ENCODE measurements around the gene MPPED2.

MPPED2 gene

DNA sequence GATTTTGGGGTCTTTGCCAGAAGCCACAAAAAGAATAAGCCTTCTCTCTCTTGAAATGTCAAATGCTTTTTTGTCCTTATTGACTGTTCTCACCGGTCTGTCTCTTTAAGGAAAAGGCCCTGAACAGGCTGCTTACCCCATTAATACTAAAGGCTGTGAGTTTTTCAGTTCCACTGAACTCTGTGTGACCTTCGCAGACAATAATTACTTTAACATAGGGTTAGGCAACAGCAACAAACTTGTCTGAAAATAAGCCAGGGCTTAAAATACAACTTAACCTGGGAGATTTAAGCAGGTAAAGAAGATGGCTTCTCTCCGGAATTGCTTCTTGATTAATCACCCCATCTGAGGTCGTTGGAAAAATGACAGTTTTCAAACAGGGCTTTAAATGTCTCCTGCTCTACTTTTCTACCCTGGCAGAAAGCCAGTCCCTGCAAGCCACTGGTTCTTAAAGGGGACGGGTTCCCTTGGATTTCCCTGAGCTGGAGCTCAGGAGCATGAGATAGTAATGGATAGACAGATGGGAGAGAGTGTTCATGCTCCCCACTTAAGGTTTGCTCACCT, 193.8 kb downstream of the MPPED2 start:
- Histone ChIP-seq H2AFZ (ENCODE audit: low read depth, low read length) (no peak overlapping the region), H3K27me3 (ENCODE audit: insufficient read depth, low read length) (no peaks in the 10 kb centered on the region), H3K4me1 (ENCODE audit: insufficient read depth, low read length) (no peaks in the 10 kb centered on the region), H3K36me3 (ENCODE audit: insufficient read depth, low read length) (no peaks in the 10 kb centered on the region), H3K4me3 (ENCODE audit: low read length) (no peak overlapping the region), H3K9me3 (ENCODE audit: low read length) (no peaks in the 10 kb centered on the region)

DNA sequence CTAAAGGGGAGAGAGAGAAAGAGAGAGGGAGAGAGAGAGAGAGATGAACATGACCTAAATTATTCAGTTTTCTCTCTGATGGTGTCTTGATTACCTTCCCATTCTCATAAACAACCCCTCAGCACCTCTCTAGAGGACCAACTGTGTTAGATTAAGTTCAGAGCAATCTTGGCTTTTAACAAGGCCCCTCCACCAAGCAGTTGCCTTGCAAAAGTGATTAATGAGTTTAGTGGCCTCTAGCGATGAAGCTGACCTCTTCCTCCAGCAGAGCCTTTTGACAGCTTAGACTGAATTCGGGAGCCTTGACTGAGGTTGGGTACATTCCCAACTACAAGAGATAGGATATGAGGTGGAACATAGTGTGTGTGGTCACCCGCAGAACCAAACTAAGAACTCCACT, 197.2 kb downstream of the MPPED2 start:
- H3K4me1 ChIP-seq (ENCODE audit: insufficient read depth, low read length): no peaks in the 10 kb centered on the region
- H3K36me3 ChIP-seq (ENCODE audit: insufficient read depth, low read length): no peaks in the 10 kb centered on the region
- no peaks in the 10 kb centered on the region for H3K9me3 ChIP-seq (ENCODE audit: low read length)
- peaks cover 2% of the 10 kb centered on the region for H3K27me3 ChIP-seq (ENCODE audit: insufficient read depth, low read length)
- no peak overlapping the region for H3K4me3 ChIP-seq (ENCODE audit: low read length)
- no peak overlapping the region for H2AFZ ChIP-seq (ENCODE audit: low read depth, low read length)

DNA sequence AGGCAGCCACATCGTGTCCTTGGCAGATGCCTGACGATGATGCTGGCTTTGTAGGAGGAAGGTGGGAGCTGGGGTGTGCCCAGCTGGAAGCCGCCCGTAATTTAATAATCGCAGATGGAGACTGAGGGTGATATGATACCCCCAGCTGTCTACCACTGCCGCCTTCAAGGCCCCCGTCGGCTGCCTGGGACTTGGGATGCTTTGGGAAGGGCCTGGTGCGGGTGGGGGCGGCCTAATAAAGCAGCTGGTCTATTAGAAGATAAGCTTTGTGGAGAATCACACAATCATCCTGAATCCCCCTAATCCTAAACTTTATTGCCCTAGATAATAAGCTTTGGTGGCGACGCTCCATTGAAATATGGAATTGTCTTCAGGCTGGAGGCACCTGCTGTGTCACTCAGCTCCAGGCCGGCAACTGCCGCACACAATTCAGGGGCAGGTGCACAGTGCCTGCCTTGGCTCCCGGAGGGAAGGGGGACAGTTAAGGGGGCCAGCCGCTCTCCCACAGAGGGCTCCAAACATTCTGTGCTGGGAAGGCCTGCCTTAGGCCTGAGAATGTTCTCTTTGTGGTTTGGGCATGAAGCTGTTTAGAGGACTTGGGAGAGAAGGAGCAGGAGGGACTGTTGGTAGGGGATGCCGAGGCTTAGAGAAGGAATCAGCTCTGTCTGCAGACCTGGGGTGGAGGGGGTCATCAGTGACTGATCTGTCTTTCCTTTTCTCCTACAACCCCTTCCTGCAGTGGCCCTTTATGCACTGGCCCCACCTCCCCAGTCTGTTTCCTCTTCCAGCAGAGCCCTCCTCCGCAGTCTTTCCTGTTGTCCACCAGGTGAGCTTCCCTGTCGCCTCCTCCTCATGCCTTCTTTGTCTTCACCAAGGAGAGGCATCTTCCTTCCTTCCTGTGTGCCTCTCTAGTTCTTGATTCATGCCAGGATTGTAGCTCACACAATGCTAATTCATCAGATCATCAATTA, 198.0 kb downstream of the MPPED2 start:
- Histone ChIP-seq H2AFZ (ENCODE audit: low read depth, low read length) (no peak overlapping the region), H3K36me3 (ENCODE audit: insufficient read depth, low read length) (no peaks in the 10 kb centered on the region), H3K27me3 (ENCODE audit: insufficient read depth, low read length) (peaks cover 2% of the 10 kb centered on the region), H3K4me1 (ENCODE audit: insufficient read depth, low read length) (no peaks in the 10 kb centered on the region), H3K9me3 (ENCODE audit: low read length) (no peaks in the 10 kb centered on the region), H3K4me3 (ENCODE audit: low read length) (no peak overlapping the region)

DNA sequence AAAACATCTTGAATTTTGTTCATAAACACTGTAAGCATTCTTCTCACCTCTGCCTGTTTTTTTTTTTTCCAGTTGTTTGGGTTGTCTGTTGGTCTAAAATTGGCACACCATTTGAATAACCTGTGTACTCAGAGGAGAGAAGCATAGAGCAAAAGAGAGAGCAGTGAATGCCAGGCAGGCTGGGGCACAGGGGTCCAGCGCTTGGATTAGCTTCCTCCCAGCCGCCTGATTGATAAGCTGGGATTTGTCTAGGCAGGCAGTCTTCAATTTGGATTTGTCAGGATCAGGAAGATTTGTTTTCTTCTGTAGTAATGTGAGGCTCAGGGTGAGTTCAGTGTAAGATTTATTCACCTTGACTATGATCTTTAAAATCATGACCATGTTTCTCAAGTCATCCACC, 204.3 kb downstream of the MPPED2 start:
- H3K36me3 ChIP-seq (ENCODE audit: insufficient read depth, low read length): no peaks in the 10 kb centered on the region
- H3K4me3 ChIP-seq (ENCODE audit: low read length): no peak overlapping the region
- H3K9me3 ChIP-seq (ENCODE audit: low read length): no peaks in the 10 kb centered on the region
- no peak overlapping the region for H2AFZ ChIP-seq (ENCODE audit: low read depth, low read length)
- H3K4me1 ChIP-seq (ENCODE audit: insufficient read depth, low read length): no peaks in the 10 kb centered on the region
- H3K27me3 ChIP-seq (ENCODE audit: insufficient read depth, low read length): peaks cover 2% of the 10 kb centered on the region

DNA sequence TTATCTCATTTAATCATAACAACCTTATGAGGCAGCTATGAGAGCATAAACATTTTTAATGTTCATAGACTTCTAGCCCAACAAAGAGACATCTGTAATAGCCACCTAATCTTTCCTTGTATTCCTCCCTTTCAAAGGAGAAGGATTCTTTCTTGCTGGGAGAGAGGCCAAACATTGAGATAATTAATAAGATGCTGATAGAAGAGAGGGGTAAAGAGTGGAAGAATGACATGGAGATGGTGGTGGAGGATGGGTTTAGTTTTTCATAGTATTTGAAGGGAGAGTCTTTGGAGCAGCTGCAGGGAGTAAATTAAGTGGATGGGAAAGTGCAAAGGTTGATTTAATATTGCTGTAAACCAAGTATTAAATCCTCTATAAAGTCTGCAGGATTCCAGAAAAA, 205.3 kb downstream of the MPPED2 start:
- H3K36me3 ChIP-seq (ENCODE audit: insufficient read depth, low read length): no peaks in the 10 kb centered on the region
- H2AFZ ChIP-seq (ENCODE audit: low read depth, low read length): no peak overlapping the region
- no peaks in the 10 kb centered on the region for H3K9me3 ChIP-seq (ENCODE audit: low read length)
- H3K27me3 ChIP-seq (ENCODE audit: insufficient read depth, low read length): peaks cover 2% of the 10 kb centered on the region
- no peak overlapping the region for H3K4me3 ChIP-seq (ENCODE audit: low read length)
- no peaks in the 10 kb centered on the region for H3K4me1 ChIP-seq (ENCODE audit: insufficient read depth, low read length)

DNA sequence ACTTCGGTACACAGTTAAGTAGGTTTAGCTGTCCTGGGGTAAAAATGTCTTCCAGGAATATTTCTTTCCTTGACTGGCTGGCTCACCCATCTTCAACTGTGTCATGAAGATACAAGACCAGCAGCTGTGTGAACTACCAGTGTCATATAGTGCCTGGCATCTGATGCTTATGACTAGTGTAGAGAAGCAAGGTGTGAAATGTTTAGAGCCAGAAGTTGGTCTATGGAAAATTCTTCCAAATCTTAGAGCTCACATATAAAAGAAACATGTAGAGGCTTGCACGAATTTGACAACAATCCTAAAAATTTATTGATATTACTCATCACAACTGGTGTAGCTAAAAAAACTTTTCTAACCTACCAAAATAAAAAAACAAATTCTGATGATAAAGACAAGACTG, 208.8 kb downstream of the MPPED2 start:
- no peaks in the 10 kb centered on the region for H3K27me3 ChIP-seq (ENCODE audit: insufficient read depth, low read length)
- H3K36me3 ChIP-seq (ENCODE audit: insufficient read depth, low read length): no peaks in the 10 kb centered on the region
- H2AFZ ChIP-seq (ENCODE audit: low read depth, low read length): no peak overlapping the region
- H3K4me3 ChIP-seq (ENCODE audit: low read length): no peak overlapping the region
- H3K9me3 ChIP-seq (ENCODE audit: low read length): no peaks in the 10 kb centered on the region
- no peaks in the 10 kb centered on the region for H3K4me1 ChIP-seq (ENCODE audit: insufficient read depth, low read length)

DNA sequence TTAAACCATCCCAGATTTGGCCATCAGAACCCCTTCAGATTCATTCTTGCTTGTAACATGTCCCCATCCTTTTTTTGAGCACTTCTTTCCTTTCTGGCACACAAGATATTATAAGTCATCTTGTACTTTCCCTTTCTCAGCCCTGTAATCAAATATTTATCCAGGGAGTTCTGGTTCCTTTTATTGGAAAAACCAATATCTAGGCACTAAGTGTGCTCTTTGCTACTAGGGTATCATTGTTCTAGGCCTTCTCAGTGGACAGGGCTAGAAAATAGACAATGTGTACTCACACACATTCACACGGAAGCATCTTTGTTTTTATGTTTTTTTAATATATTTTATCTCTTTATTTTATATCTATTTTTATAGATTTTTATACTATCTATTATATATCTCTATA, 216.0 kb downstream of the MPPED2 start:
- H3K4me3 ChIP-seq (ENCODE audit: low read length): no peak overlapping the region
- no peaks in the 10 kb centered on the region for H3K4me1 ChIP-seq (ENCODE audit: insufficient read depth, low read length)
- H3K9me3 ChIP-seq (ENCODE audit: low read length): no peaks in the 10 kb centered on the region
- peaks cover 3% of the 10 kb centered on the region for H3K27me3 ChIP-seq (ENCODE audit: insufficient read depth, low read length)
- no peak overlapping the region for H2AFZ ChIP-seq (ENCODE audit: low read depth, low read length)
- no peaks in the 10 kb centered on the region for H3K36me3 ChIP-seq (ENCODE audit: insufficient read depth, low read length)

DNA sequence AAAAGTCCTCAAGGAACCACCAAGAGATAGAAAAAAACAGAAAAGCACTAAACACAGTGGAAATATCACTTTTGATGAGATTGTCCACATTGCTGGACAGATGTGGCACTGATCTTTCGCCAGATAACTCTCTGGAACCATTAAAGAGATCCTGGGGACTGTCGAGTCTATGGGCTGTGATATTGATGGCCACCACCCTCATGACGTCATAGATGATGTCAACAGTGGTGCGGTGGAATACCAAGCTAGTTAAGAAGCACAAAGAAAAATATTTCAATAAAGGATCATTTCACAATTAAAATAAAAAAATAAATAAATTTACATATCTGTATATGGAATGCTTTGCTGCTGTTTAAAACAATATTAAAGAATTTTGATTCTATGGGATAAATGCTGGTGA, 217.8 kb downstream of the MPPED2 start:
- no peaks in the 10 kb centered on the region for H3K36me3 ChIP-seq (ENCODE audit: insufficient read depth, low read length)

DNA sequence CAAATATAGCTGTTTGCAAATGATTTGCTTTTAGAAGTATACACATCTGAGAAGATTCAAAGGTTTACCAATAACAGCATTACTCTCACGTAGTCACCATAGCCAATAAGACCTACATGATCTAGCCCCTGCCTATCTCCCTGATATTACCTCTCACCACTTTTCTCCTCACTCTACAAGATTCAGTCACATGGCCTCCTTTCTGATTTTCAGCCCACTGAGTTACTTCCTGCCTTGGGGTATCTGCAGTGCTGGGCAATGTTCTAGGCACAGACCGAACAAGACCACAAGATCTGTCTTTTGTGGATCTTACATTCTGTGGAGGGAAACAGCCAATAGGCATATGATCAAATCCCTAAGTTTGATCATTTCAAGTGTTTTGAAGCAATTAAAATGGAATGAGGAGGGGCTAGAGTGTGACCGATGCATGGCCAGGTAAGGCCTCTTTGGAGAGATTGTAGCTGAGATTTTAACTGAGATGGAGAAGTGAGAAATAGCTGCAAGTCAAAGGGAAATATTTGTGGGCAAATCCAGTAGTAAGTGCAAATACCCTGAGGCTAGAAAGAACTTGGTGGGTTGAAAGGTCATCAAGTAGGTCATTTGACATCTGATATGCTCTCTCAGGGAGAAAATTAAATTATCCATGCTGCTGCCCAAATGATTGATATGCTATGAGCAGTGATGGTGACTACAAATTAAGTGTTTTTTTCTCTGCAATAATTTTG, 220.2 kb downstream of the MPPED2 start:
- Histone ChIP-seq H3K36me3 (ENCODE audit: insufficient read depth, low read length) (no peaks in the 10 kb centered on the region), H3K27me3 (ENCODE audit: insufficient read depth, low read length) (peaks cover 6% of the 10 kb centered on the region), H3K4me3 (ENCODE audit: low read length) (no peak overlapping the region), H3K9me3 (ENCODE audit: low read length) (no peaks in the 10 kb centered on the region), H3K4me1 (ENCODE audit: insufficient read depth, low read length) (no peaks in the 10 kb centered on the region), H2AFZ (ENCODE audit: low read depth, low read length) (no peak overlapping the region)

More for the DNA sequence above, 217.8 kb downstream of the MPPED2 start:
- Histone ChIP-seq H3K9me3 (ENCODE audit: low read length) (no peaks in the 10 kb centered on the region), H3K27me3 (ENCODE audit: insufficient read depth, low read length) (peaks cover 6% of the 10 kb centered on the region), H2AFZ (ENCODE audit: low read depth, low read length) (no peak overlapping the region), H3K4me1 (ENCODE audit: insufficient read depth, low read length) (no peaks in the 10 kb centered on the region), H3K4me3 (ENCODE audit: low read length) (no peak overlapping the region)

DNA sequence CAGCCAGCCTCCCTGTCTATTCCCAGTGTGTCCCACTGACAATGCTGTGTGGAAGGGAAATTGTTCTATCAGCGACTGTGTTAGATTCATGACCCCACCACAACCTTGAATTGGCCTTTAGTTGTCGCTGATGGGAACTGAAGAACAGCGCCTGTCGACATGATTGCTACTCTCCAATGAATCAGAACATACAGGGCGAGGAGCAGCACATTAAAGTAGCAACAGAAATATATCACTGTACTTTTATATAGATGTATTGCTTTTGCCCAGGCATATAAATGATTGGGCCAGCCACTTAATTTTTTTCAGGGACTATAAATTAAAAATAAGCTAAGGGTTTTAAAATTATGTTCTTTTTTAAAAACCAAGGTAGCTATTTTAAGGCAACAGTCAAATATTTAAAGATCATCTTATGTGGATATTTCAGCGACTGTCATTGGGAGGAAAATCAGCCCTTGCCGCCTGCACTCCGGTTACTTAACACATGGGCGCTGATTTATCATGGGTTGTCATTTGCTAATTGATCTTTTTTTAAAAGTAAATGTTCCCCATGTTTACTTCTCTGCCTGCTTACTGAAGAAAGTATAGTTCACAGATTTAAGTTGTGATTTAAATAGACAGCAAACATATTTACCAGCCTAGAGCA, 221.2 kb downstream of the MPPED2 start:
- no peaks in the 10 kb centered on the region for H3K36me3 ChIP-seq (ENCODE audit: insufficient read depth, low read length)
- peaks cover 6% of the 10 kb centered on the region for H3K27me3 ChIP-seq (ENCODE audit: insufficient read depth, low read length)
- no peaks in the 10 kb centered on the region for H3K4me1 ChIP-seq (ENCODE audit: insufficient read depth, low read length)
- H3K9me3 ChIP-seq (ENCODE audit: low read length): no peaks in the 10 kb centered on the region
- no peak overlapping the region for H3K4me3 ChIP-seq (ENCODE audit: low read length)
- H2AFZ ChIP-seq (ENCODE audit: low read depth, low read length): no peak overlapping the region

DNA sequence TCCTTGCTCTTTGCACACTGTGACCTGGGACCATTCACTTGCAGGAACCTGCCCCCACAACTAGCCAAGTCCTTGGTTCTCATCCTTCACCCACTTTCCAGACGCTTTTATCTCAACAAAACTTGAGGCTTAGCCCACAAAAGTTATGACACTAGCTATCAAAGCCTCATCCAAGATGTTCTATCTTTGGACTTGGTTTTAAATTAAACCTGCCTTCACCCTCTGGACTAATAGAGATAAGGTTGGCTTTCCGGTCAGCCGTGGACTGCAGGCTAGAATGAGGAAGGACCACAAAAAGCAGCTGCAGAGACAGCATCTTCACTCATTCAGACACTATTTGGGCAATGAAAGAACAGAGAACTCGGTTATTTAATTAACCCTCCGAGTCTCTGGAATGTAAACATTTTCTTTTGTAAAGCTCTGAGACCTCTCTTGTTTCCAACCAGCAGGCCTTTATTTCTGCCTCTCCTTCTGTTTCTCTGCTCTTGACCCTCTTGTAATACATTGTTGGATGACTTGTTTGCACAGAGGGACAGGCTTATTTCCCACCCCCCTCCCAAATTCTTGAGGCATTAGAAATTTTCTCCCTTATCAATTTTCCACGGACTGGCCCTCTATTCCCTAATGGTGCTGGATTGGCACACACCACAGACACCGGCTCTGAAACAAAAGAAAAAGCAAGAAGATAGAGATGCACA, 221.9 kb downstream of the MPPED2 start:
- H3K4me3 ChIP-seq (ENCODE audit: low read length): no peak overlapping the region
- no peaks in the 10 kb centered on the region for H3K9me3 ChIP-seq (ENCODE audit: low read length)
- H3K4me1 ChIP-seq (ENCODE audit: insufficient read depth, low read length): no peaks in the 10 kb centered on the region
- H2AFZ ChIP-seq (ENCODE audit: low read depth, low read length): no peak overlapping the region
- H3K36me3 ChIP-seq (ENCODE audit: insufficient read depth, low read length): no peaks in the 10 kb centered on the region
- H3K27me3 ChIP-seq (ENCODE audit: insufficient read depth, low read length): peaks cover 6% of the 10 kb centered on the region

DNA sequence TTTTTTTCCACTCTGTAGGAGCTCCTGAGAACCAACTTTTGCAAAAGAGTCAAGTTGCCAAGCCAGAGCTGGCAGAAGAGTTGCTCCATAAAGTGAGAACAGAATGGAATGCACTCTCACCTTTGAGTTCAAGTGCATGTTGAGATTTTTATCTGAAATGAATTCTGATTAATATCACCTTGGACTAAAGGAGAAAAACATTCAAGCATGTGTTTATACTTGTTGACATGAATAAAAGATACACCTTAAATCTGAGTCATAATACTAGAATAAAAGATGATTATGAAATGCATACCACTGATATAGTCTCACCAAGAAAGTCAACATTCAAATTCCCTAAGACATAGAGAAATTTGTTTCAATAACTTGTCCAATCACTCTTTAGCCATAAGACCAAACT, 225.4 kb downstream of the MPPED2 start:
- H2AFZ ChIP-seq (ENCODE audit: low read depth, low read length): no peak overlapping the region
- H3K36me3 ChIP-seq (ENCODE audit: insufficient read depth, low read length): no peaks in the 10 kb centered on the region
- H3K9me3 ChIP-seq (ENCODE audit: low read length): no peaks in the 10 kb centered on the region
- H3K27me3 ChIP-seq (ENCODE audit: insufficient read depth, low read length): peaks cover 14% of the 10 kb centered on the region
- H3K4me1 ChIP-seq (ENCODE audit: insufficient read depth, low read length): no peaks in the 10 kb centered on the region
- no peak overlapping the region for H3K4me3 ChIP-seq (ENCODE audit: low read length)

Measured in neuron (in vitro differentiated cells).